HG03060 (cell line): Measurements from ENCODE around the gene DNAJC27.
"Not testable (repeated sequence)": the region's sequence is repeated elsewhere in the genome, so short reads cannot be mapped to it uniquely, and the experiment has no call there.

Experiments used
- ATAC-seq: cut with Tn5 transposase; IDR thresholded peaks from one replicate; pipeline ENCODE4 v1.9.1; 2021; ENCODE audit warnings: low read depth, moderate number of reproducible peaks; ENCODE audit not compliant: unreplicated experiment

DNAJC27 gene

GRCh38 chr2:24971536-24972314 lies at the start of gene DNAJC27:
DNAJC27 (minus strand) TSS chr2:24971955; CDS start chr2:24971904, 51 bp downstream.
- ATAC-seq: peak; percentile 86

- ATAC-seq: no peak
Observed at GRCh38 chr2:25018681-25019080, 46.9 kb upstream of the DNAJC27 start.

DNA sequence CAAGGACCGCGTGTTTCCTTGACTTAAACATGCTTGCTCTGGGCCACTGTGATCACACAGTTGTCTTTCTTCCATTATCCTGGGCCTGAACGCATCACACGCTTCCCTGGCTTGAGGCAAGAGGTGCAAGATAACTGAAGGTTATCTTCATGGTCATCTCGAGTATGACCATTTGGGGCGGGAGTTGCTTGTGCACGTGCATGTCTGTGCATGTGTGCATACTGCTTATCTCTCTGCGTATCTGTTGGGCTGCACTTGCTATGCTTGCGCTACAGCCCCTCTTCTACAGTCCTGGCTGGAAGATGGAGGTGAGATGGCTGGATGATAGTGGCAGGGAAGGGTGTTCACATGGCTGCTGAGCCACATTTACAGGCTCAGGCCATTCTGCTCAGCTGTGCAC lies 42.9 kb upstream of the DNAJC27 start:
- ATAC-seq: no peak

- not testable (repeated sequence) for ATAC-seq
Observed at GRCh38 chr2:25011342-25011741, 39.6 kb upstream of the DNAJC27 start.

DNA sequence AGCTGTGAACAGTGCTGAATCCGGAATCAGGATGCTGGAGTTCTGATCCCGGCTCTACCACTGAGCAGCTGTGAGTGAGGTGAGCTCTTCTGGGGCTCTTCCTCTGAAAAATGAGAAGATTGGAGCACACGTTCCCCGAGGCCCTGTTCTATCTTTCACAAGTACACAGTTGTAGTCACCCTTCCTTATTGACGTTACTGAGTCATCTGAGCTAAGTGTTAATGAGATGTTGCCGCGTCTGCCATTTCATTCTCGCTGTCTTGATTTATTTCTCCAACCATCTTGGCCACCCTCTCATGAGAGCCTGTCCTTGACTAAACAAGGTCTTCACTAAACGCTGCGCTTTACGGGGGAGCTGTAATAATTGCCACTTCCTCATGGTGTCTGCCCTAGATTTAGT lies 38.2 kb upstream of the DNAJC27 start:
- ATAC-seq: no peak

GRCh38 chr2:25002066-25002465 lies 30.3 kb upstream of the DNAJC27 start:
- no peak for ATAC-seq

DNA sequence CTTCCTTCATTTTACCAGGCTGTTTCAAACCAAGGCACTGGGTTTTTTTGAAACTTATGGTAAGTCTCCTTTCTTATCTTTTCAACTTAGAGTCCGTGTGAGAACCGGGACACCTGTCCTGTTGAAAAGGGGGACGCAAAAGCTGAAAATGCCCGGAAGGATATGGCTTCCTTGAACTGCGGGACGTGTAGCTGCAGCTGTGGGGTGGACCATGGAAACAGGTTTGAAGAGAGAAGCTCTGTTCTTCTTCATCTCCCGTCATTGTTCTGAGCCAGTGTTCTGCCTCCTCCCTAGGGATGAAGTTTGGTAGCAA lies 29.5 kb upstream of the DNAJC27 start:
- ATAC-seq: no peak

- ATAC-seq: no peak
Observed at GRCh38 chr2:25000503-25001324, 29.0 kb upstream of the DNAJC27 start.

GRCh38 chr2:25000036-25000435 lies 28.3 kb upstream of the DNAJC27 start:
- no peak for ATAC-seq

- ATAC-seq: not testable (repeated sequence)
Observed at GRCh38 chr2:24999097-24999496, 27.3 kb upstream of the DNAJC27 start.

DNA sequence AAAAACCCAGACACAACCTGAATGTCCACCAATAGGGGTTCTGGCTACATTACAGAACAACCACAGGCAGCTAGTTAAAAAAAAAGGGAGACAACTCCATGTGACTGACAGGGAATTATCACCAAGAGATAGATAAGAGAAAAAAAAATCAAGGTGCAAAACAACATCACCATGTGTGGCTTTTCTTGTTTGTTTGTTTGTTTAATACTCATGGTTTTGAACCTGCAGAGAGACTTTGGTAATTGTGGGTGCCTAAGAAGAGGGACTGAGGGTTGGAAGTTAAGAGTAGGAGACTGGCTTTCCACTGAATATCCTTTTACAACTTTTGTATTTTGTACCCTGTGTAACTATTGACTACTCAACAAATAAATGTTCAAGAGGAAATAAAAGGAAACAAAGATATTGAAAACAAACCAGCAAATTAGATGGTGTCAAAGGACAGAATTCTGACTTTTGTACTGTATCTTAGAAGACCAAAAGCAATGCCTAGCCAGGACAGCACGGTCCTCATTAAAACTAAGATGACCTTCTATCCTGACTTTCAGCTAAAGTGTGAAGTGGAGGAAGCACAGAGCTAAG lies 22.5 kb upstream of the DNAJC27 start:
- no peak for ATAC-seq

DNA sequence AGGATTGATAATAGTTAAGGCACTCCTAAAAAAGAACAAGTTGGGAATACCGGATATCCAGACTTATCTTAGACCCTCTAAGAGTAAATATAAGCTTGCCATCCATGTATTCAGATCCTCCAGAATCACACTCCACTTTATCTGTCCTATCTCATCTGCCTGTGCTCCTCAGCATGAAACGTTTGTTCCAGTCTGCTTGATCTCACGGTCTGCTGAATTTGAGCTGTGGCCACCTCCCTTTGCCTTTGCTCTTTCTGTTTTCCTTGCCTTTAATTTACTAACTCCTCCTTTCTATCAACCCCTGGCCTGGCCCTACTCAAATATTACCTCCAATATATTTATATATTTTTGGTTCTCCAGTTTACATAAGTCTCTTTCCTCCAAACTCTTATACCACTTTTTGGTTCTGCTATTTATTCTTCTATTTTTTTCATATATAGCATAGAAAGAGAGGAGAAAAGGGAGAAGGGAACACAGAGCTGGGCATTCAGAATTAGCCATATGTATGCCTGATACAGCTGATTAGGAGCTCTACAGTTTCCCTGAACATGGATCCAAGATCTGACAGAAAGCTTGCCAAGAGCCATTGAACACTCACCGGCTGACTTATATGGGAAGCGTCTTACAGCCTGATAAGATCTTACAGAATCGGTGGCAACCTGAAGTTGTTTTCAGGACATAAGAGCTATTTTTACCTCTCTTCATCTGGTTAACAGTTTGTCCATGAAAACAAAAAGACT lies 21.8 kb upstream of the DNAJC27 start:
- no peak for ATAC-seq

GRCh38 chr2:24986372-24986771 lies 14.6 kb upstream of the DNAJC27 start:
- no peak for ATAC-seq

DNA sequence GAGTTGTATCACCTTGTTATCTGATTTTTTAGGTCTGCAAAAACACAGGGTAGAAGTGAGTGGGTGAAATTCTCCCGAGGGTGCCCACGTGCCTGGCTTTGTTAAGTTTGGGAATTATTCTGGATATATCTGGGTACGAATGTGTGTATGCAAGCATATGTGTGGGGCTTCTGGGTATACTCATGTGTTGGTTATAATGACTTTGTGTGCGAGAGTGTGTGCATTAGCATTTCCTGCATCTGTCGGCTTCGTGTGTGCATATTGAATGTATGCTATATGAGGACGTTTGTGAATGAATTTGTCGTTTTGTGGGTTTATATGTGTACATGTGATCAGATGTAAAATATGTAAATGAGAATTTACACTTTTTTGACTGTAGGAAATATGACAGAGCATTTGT lies 13.8 kb upstream of the DNAJC27 start:
- no peak for ATAC-seq

DNA sequence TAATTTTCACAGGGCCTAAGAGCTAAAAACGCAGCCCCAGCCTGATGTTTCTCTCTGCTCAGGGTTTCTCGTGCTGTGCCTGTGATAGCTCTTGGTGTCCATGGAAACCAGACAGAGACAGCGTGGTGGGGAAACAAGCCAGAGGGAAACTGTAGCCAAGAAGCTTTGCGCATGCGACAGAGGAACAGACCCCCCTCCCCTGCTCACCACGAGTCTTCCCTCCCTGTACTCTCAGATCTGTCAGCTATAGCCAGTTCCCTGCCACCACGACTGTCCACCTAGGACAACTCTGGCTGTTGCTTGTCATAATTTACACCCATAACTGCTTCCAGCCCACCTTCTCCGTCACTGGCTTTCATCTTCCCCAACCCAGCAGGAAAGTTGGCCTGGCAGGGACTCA lies 13.2 kb upstream of the DNAJC27 start:
- no peak for ATAC-seq

DNA sequence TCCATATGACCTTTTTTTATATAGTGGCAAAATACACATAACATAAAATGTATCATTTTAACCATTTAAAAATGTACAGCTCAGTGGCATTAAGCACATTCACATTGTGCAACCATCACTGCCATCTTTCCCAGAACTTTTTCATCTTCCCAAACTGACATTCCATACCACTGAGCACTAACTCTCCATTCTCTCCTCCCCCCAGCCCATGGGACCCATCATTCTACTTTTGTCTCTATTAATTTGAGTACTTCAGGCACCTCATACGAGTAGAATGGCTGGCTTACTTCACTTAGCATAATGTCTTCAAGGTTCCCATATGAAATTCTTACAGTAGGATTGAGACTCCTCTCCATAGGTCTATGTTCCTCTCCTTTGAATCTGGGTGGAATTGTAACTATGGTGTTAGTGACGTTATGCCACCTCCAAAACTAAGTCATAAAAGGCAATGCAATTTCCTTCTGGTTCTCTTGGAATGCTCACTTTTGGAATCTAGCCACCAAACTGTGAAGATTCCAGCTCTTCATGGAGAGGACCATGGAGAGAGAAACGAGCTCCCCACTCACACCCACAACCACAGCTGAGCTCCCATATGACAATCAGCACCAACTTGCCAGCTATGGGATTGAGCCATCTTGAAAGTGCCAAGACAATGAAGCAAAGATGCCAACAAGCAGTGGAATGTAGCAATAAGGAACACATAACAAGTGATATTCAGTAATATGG lies 9.8 kb upstream of the DNAJC27 start:
- no peak for ATAC-seq

- ATAC-seq: no peak
Observed at GRCh38 chr2:24978661-24979060, 6.9 kb upstream of the DNAJC27 start.

DNA sequence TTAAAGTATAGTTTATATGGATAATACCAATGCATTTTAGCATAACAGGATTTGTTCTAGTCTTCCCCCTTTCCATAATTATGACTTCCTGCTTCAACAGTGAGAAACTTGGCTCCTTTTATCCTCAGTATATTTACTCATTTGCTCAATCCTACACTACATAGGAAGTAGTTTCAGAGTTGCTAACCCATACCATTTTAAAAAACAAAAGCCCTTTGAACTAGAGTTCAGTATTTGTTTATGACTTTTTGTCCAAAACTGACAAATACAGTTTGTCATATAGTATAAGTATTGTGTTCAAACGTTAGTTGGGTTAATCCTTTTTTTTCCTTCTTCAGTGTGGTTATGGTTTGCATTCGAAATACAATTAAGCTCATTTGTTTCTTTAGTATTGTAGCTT lies 5.9 kb upstream of the DNAJC27 start:
- ATAC-seq: no peak

DNA sequence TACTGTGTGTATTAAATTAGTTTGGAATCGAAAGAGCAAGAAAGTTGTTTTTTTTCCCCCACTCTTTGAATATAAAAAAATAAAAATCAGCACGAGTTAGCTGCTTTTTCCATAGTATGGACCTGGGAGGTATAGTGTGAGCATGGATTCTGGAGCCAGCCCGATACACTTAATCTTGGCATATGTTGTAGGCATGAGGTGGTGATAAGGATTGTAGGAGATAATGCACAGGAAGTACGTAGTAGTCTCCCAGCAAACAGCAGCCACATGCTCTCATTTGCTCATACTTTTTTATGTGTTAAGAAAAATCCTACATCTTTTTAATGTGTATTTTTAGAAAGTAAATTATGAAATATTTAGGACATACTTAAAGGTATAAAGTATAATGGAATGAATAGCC lies 2.1 kb upstream of the DNAJC27 start:
- no peak for ATAC-seq

GRCh38 chr2:24972315-24972961 lies 683 bp upstream of the DNAJC27 start:
- no peak for ATAC-seq
